ENCODE results near the gene RFPL1. TPM values are rescaled to one million over a fixed set of nuclear protein-coding genes. Genes with fewer than 3 reads are reported as not detected.

Gene RFPL1
- total RNA-seq, 4 donors from 2014 or later, result not detected

- intact Hi-C loops (cut with DNase I; ENCODE audit: low total_unique reads), result no loop called here
- no peak for DNase-seq
- Histone ChIP-seq H3K36me3 (no peaks in the 10 kb centered on the region), H3K9me3 (no peaks in the 10 kb centered on the region), H3K4me3 (no peak overlapping the region), H3K27me3 (no peaks in the 10 kb centered on the region), H3K27ac (no peak overlapping the region), H3K4me1 (no peaks in the 10 kb centered on the region)
- TF ChIP-seq CTCF (IDR thresholded peaks at IDR 0.05) (no peak), POLR2A (IDR thresholded peaks at IDR 0.05) (no peak)
Observed at GRCh38 chr22:29443861-29444792, 5.7 kb downstream of the RFPL1 start.

GRCh38 chr22:29445508-29445907, 7.1 kb downstream of the RFPL1 start:
- H3K4me1 ChIP-seq, result no peaks in the 10 kb centered on the region
- intact Hi-C loops (cut with DNase I; ENCODE audit: low total_unique reads), result no loop called here
- H3K9me3 ChIP-seq, result no peaks in the 10 kb centered on the region
- H3K36me3 ChIP-seq, result no peaks in the 10 kb centered on the region
- H3K27me3 ChIP-seq, result no peaks in the 10 kb centered on the region
- TF ChIP-seq CTCF (IDR thresholded peaks at IDR 0.05), result no peak
- TF ChIP-seq POLR2A (IDR thresholded peaks at IDR 0.05), result no peak
- no peak overlapping the region for H3K27ac ChIP-seq
- DNase-seq, result no peak
- H3K4me3 ChIP-seq, result no peak overlapping the region

- TF ChIP-seq POLR2A (IDR thresholded peaks at IDR 0.05), result no peak
- TF ChIP-seq CTCF (IDR thresholded peaks at IDR 0.05), result no peak
- DNase-seq, result no peak
Observed at GRCh38 chr22:29447906-29448305, 9.5 kb downstream of the RFPL1 start.

GRCh38 chr22:29449296-29449875, 11.0 kb downstream of the RFPL1 start:
- no peak for DNase-seq
- Histone ChIP-seq H3K36me3 (no peaks in the 10 kb centered on the region), H3K9me3 (no peaks in the 10 kb centered on the region), H3K4me3 (no peak overlapping the region), H3K4me1 (no peaks in the 10 kb centered on the region), H3K27me3 (no peaks in the 10 kb centered on the region), H3K27ac (no peak overlapping the region)
- intact Hi-C loops (cut with DNase I; ENCODE audit: low total_unique reads), result no loop called here
- TF ChIP-seq POLR2A (IDR thresholded peaks at IDR 0.05) (no peak), CTCF (IDR thresholded peaks at IDR 0.05) (no peak)

More at GRCh38 chr22:29447906-29448305, 9.5 kb downstream of the RFPL1 start:
- no peaks in the 10 kb centered on the region for H3K9me3 ChIP-seq
- H3K27me3 ChIP-seq, result no peaks in the 10 kb centered on the region
- no peak overlapping the region for H3K27ac ChIP-seq
- H3K4me1 ChIP-seq, result no peaks in the 10 kb centered on the region
- intact Hi-C loops (cut with DNase I; ENCODE audit: low total_unique reads), result no loop called here
- H3K4me3 ChIP-seq, result no peak overlapping the region
- H3K36me3 ChIP-seq, result no peaks in the 10 kb centered on the region

- intact Hi-C loops (cut with DNase I; ENCODE audit: low total_unique reads), result no loop called here
- TF ChIP-seq POLR2A (IDR thresholded peaks at IDR 0.05) (no peak), CTCF (IDR thresholded peaks at IDR 0.05) (no peak)
- no peak for DNase-seq
Observed at GRCh38 chr22:29450222-29450621, 11.8 kb downstream of the RFPL1 start.

More at GRCh38 chr22:29450222-29450621, 11.8 kb downstream of the RFPL1 start:
- no peaks in the 10 kb centered on the region for H3K4me1 ChIP-seq
- H3K4me3 ChIP-seq, result no peak overlapping the region
- no peaks in the 10 kb centered on the region for H3K36me3 ChIP-seq
- H3K9me3 ChIP-seq, result no peaks in the 10 kb centered on the region
- H3K27ac ChIP-seq, result no peak overlapping the region
- H3K27me3 ChIP-seq, result no peaks in the 10 kb centered on the region

All from uterus (tissue), 4 donors.